Tibial artery (tissue), 4 donors: ENCODE results near the gene TOR1B.

Experiments used
- DNase-seq, 2 donors: peaks; one replicate each; pipeline ENCODE4 v3.0.0-alpha.2; 2019
- H3K27ac ChIP-seq, 2 donors: fragments of 200-600 bp; sonication (generic) in 1 of 2; 1 replicate in 1 of 2; 2 replicates in 1 of 2; pipeline ENCODE4 v1.5.1; 2018 to 2019; ENCODE audit warnings: mild to moderate bottlenecking in 1 of 2
- H3K27me3 ChIP-seq, 2 donors: fragments of 200-600 bp; sonication (generic) in 1 of 2; one replicate each; pipeline versions ENCODE4 v1.5.1 to v1.6.0; 2016 to 2019
- H3K36me3 ChIP-seq, 3 donors: fragments of 200-600 bp; sonication (generic) in 2 of 3; one replicate each; pipeline ENCODE4 v1.5.1; 2016 to 2019; ENCODE audit warnings: mild to moderate bottlenecking in 2 of 3
- H3K4me1 ChIP-seq, 4 donors: fragments of 200-600 bp; sonication (generic) in 2 of 4; 1 replicate in 3 of 4; 2 replicates in 1 of 4; pipeline ENCODE4 v1.5.1; 2016 to 2019
- H3K4me3 ChIP-seq, 2 donors: fragments of 200-600 bp; sonication (generic) in 1 of 2; 1 replicate in 1 of 2; 2 replicates in 1 of 2; pipeline ENCODE4 v1.5.1; 2018 to 2019; ENCODE audit warnings: mild to moderate bottlenecking in 2 of 2
- H3K9me3 ChIP-seq, 3 donors: fragments of 200-600 bp; sonication (generic) in 1 of 3; one replicate each; pipeline ENCODE4 v1.5.1; 2016 to 2019
- intact Hi-C: fragments of 100-400 bp; cut with DNase I; formaldehyde crosslinking; loops from one replicate; pipeline ENCODE4 v1.15.0; 2023; ENCODE audit warnings: low total_unique reads
- TF ChIP-seq, protein P1 (sequence below), 2 experiments: fragments of 200-600 bp in 1 of 2; fragments of 450-650 bp in 1 of 2; IDR thresholded peaks; one replicate each; pipeline ENCODE4 v1.5.1; 2017 to 2019; ENCODE audit warnings: antibody characterized with exemption in 2 of 2, mild to moderate bottlenecking in 1 of 2, moderate library complexity in 1 of 2

TOR1B gene, protein sequence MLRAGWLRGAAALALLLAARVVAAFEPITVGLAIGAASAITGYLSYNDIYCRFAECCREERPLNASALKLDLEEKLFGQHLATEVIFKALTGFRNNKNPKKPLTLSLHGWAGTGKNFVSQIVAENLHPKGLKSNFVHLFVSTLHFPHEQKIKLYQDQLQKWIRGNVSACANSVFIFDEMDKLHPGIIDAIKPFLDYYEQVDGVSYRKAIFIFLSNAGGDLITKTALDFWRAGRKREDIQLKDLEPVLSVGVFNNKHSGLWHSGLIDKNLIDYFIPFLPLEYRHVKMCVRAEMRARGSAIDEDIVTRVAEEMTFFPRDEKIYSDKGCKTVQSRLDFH

DNA sequence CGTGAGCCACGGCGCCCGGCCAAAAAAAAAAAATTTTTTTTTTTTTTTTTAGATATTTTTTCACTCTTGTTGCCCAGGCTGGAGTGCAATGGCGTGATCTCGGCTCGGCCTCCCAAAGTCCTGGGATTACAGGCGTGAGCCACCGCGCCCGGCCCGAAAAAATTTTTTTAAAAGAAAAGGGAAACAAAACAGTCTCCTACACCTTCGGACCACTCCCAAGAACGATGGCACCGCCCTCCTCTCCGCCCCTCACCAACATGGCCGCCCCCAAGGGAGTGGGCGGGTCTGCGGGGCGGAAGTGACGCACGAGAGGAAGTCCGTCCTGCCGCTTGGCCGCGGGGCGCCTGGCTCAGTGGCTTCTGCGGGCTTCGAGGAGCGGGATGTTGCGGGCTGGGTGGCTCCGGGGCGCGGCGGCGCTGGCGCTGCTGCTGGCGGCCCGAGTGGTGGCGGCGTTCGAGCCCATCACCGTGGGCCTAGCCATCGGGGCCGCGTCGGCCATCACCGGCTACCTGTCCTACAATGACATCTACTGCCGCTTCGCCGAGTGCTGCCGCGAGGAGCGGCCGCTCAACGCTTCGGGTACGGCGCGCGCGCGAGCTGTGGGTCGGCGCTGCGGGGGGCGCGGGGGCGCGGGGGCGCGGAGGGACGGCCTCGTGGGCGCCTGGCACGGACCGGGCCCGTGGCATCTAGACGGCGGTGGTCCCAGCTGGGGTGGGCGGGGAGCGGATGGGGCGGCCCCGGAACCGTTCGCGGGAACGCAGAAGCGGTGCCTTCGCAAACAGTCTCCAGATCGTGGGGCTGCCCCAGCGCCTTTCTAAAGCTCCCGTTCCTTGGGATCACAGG lies at the start of gene TOR1B:
Gene TOR1B, plus strand, starts transcription at position 352 of the 843 bp plus-strand sequence. Its CDS starts 29 bp downstream, at position 381.
- intact Hi-C loops, result no loop called here
- TF ChIP-seq, protein P1, sequence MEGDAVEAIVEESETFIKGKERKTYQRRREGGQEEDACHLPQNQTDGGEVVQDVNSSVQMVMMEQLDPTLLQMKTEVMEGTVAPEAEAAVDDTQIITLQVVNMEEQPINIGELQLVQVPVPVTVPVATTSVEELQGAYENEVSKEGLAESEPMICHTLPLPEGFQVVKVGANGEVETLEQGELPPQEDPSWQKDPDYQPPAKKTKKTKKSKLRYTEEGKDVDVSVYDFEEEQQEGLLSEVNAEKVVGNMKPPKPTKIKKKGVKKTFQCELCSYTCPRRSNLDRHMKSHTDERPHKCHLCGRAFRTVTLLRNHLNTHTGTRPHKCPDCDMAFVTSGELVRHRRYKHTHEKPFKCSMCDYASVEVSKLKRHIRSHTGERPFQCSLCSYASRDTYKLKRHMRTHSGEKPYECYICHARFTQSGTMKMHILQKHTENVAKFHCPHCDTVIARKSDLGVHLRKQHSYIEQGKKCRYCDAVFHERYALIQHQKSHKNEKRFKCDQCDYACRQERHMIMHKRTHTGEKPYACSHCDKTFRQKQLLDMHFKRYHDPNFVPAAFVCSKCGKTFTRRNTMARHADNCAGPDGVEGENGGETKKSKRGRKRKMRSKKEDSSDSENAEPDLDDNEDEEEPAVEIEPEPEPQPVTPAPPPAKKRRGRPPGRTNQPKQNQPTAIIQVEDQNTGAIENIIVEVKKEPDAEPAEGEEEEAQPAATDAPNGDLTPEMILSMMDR (IDR thresholded peaks at IDR 0.05), result peak in 1 of 2 experiments; percentile 19
- H3K4me3 ChIP-seq, result peak within 1 kb of the TSS; percentile 68 to 87

DNA sequence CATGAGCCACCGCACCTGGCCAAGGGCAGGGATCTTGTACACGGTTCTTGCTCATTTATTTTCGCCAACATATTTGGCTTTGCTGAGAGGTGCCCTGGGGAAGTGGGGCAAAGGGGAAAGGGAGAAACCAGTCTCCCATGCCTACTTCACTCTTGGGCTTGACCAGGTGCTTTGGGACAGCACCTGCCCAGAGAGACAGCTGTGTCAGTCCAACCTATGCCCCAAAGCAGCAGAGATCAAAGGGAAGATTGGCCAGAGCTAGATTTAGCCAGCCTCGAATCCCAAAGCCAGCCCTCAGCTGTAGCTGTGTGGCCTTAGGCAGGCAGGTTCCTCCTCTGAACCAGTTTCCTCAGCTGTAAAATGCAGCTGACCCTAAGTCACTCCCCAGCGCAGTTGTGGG lies 47.8 kb upstream of the TOR1B start:
- H3K27me3 ChIP-seq, result peaks cover 0 to 18% of the 10 kb centered on the region in 2 donors
- TF ChIP-seq, protein P1 (IDR thresholded peaks at IDR 0.05), result no peak
- no peak overlapping the region for H3K27ac ChIP-seq
- DNase-seq, result no peak
- H3K4me1 ChIP-seq, result peaks cover 0 to 17% (median 14%) of the 10 kb centered on the region in 4 donors
- intact Hi-C loops, result no loop called here
- H3K36me3 ChIP-seq, result no peaks in the 10 kb centered on the region
- no peak overlapping the region for H3K4me3 ChIP-seq
- H3K9me3 ChIP-seq, result no peaks in the 10 kb centered on the region

More for the DNA sequence above, at the start of gene TOR1B:
- Histone ChIP-seq H3K9me3 (no peaks in the 10 kb centered on the region), H3K36me3 (peaks cover 5 to 29% (median 14%) of the 10 kb centered on the region in 3 donors), H3K4me1 (peaks cover 0 to 15% (median 10%) of the 10 kb centered on the region in 4 donors), H3K27me3 (no peaks in the 10 kb centered on the region), H3K27ac (peak within 1 kb of the TSS; percentile 74 to 81)
- peak; percentile 94 to 97 for DNase-seq

DNA sequence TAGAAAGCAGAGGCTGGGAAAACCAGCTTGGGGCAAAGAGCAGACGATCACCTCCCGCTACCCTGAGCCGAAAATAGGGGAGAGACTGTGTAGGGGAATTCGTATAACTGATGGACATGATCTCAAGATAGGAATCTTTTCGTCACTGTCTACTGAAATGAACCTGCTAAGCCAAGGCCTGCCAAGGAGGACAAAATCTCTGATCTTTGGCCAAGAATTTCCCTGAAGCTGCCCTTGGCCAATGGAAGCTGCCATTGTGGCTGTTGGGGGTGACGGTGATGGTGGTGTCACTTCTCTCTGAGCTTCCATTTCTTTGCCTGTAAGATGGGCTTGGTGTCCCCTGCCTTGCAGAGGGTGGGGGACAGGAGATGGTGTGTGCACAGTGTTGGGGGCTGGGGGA lies 46.8 kb upstream of the TOR1B start:
- Histone ChIP-seq H3K27ac (no peak overlapping the region), H3K4me3 (no peak overlapping the region), H3K36me3 (no peaks in the 10 kb centered on the region), H3K9me3 (no peaks in the 10 kb centered on the region), H3K27me3 (peaks cover 0 to 8% of the 10 kb centered on the region in 2 donors), H3K4me1 (peaks cover 0 to 17% (median 14%) of the 10 kb centered on the region in 4 donors)
- TF ChIP-seq, protein P1 (IDR thresholded peaks at IDR 0.05), result no peak
- DNase-seq, result no peak
- intact Hi-C loops, result no loop called here

DNA sequence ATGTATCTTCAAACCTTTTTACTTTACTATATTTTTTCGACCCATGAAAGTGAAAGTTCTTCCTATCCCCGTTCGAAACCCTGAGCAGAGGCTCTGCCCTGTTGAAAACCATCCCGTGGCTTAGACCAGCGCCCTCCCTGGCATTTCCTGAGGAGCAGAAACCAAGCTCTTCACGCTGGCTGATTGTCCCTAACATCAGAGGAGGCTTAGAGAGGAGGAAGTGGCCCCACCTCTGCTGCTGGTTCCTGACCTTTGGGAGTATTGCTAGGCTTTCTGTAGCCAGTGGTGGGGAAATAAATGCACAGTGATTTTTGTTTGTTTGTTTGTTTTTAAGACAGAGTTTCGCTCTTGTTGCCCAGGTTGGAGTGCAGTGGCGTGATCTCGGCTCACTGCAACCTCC lies 45.9 kb upstream of the TOR1B start:
- Histone ChIP-seq H3K27ac (no peak overlapping the region), H3K9me3 (no peaks in the 10 kb centered on the region), H3K27me3 (peaks cover 0 to under 1% of the 10 kb centered on the region in 2 donors), H3K36me3 (no peaks in the 10 kb centered on the region), H3K4me3 (no peak overlapping the region), H3K4me1 (peaks cover 0 to 17% (median 10%) of the 10 kb centered on the region in 4 donors)
- intact Hi-C loops, result no loop called here
- TF ChIP-seq, protein P1 (IDR thresholded peaks at IDR 0.05), result no peak
- no peak for DNase-seq

DNA sequence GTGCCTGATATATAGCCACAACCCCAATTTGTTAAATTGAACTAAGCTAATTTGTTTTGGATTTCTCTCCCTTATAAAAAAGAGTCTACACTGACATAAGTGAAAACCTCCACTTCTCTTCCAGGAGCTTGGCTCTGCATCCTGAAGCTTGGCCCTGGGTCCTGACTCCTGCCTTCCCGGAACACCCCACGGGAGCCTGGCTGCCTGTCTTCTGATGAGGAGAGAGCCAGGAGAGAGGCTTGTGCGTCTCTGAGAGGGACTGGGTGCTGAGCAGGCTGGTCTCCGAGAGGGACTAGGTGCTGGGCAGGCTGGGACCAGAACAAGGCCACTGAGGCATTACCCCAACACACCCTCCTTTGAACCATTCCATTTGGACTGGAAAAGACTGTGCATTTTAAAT lies 43.7 kb upstream of the TOR1B start:
- no peak overlapping the region for H3K27ac ChIP-seq
- DNase-seq, result no peak
- intact Hi-C loops, result no loop called here
- H3K4me1 ChIP-seq, result peaks cover 0 to 5% (median 0%) of the 10 kb centered on the region in 4 donors
- H3K36me3 ChIP-seq, result no peaks in the 10 kb centered on the region
- no peak overlapping the region for H3K4me3 ChIP-seq
- H3K9me3 ChIP-seq, result no peaks in the 10 kb centered on the region
- TF ChIP-seq, protein P1 (IDR thresholded peaks at IDR 0.05), result no peak
- H3K27me3 ChIP-seq, result no peaks in the 10 kb centered on the region
